WTC11 (cell line): Measurements from ENCODE around the gene STK39. TPM values are rescaled to one million over a fixed set of nuclear protein-coding genes. Genes with fewer than 3 reads are reported as not detected.

Experiments
- ATAC-seq: fragments of 200-7000 bp; cut with Tn5 transposase; 2 replicates; pipeline ENCODE4 v1.10.0; 2021; ENCODE audit warnings: mild to moderate bottlenecking, moderate library complexity
- CTCF ChIA-PET: fragments of 300-600 bp; sonication (Branson Sonifier 250); formaldehyde crosslinking; loops from one replicate; lab custom pipeline; 2021; ENCODE audit warnings: antibody characterized with exemption; lab: Charles Lee
- POLR2A ChIA-PET: fragments of 350-600 bp; sonication (Branson Sonifier 250); formaldehyde crosslinking; loops from one replicate; lab custom pipeline; 2021; ENCODE audit warnings: antibody characterized with exemption; lab: Charles Lee
- DNase-seq: peaks from one replicate; pipeline ENCODE4 v3.0.0; 2021; ENCODE audit warnings: low spot score
- H3K27ac Mint-ChIP-seq: 2 replicates; pipeline ENCODE4 v1.8.0; 2021; ENCODE audit warnings: mixed read lengths
- H3K27me3 Mint-ChIP-seq: 2 replicates; pipeline ENCODE4 v1.8.0; 2021; ENCODE audit warnings: low read depth, mild to moderate bottlenecking, moderate library complexity, mixed read lengths
- H3K36me3 Mint-ChIP-seq: 2 replicates; pipeline ENCODE4 v1.8.0; 2021; ENCODE audit warnings: mixed read lengths
- H3K4me1 Mint-ChIP-seq: 2 replicates; pipeline ENCODE4 v1.8.0; 2022; ENCODE audit warnings: mixed read lengths
- H3K4me3 Mint-ChIP-seq: 2 replicates; pipeline ENCODE4 v1.8.0; 2021; ENCODE audit warnings: mild to moderate bottlenecking, moderate library complexity, mixed read lengths
- H3K9me3 Mint-ChIP-seq: 2 replicates; pipeline ENCODE4 v1.8.0; 2021; ENCODE audit warnings: mixed read lengths
- ATF2 ChIP-seq: sonication (generic); formaldehyde crosslinking; IDR thresholded peaks from 2 replicates; pipeline ENCODE4 v1.8.1; 2022; ENCODE audit warnings: low read depth, missing genetic modification reagents, borderline replicate concordance
- EMX1 ChIP-seq: fragments of 250-450 bp; sonication (Bioruptor Pico); IDR thresholded peaks from 2 replicates; pipeline ENCODE4 v1.8.0; 2021; ENCODE audit warnings: mild to moderate bottlenecking
- ETV6 ChIP-seq: sonication (generic); formaldehyde crosslinking; IDR thresholded peaks from 2 replicates; pipeline ENCODE4 v1.8.1; 2022; ENCODE audit warnings: mild to moderate bottlenecking, missing genetic modification reagents
- FOXJ3 ChIP-seq: sonication (generic); formaldehyde crosslinking; IDR thresholded peaks from 2 replicates; pipeline ENCODE4 v1.9.0; 2021; ENCODE audit warnings: missing genetic modification reagents, mild to moderate bottlenecking, borderline replicate concordance
- FOXK1 ChIP-seq: sonication (generic); formaldehyde crosslinking; IDR thresholded peaks from 2 replicates; pipeline ENCODE4 v1.8.0; 2022; ENCODE audit warnings: mild to moderate bottlenecking, moderate library complexity, missing genetic modification reagents
- KAT7 ChIP-seq: sonication (generic); formaldehyde crosslinking; IDR thresholded peaks from 2 replicates; pipeline ENCODE4 v1.8.1; 2023; ENCODE audit warnings: missing genetic modification reagents, mild to moderate bottlenecking, borderline replicate concordance
- ZNF423 ChIP-seq: fragments of 250-450 bp; sonication (Bioruptor Pico); IDR thresholded peaks from 2 replicates; pipeline ENCODE4 v2.1.2; 2022; ENCODE audit warnings: mild to moderate bottlenecking, moderate library complexity
- ZSCAN18 ChIP-seq: fragments of 250-450 bp; sonication (Bioruptor Pico); IDR thresholded peaks from 2 replicates; pipeline ENCODE4 v2.1.2; 2022; ENCODE audit warnings: mild to moderate bottlenecking, moderate library complexity
- total RNA-seq: library from RNA; stranded (reverse); gene quantifications from 3 replicates; pipeline ENCODE4 v1.2.3, GENCODE V29; 2021
- TF ChIP-seq, protein P1 (sequence below): sonication (generic); formaldehyde crosslinking; IDR thresholded peaks from 2 replicates; pipeline ENCODE4 v1.8.0; 2022; ENCODE audit warnings: missing genetic modification reagents
- TF ChIP-seq, protein P2 (sequence below): fragments of 250-450 bp; sonication (Bioruptor Pico); IDR thresholded peaks from 2 replicates; pipeline ENCODE4 v1.9.0; 2021; ENCODE audit warnings: mild to moderate bottlenecking
- TF ChIP-seq, protein P3 (sequence below): fragments of 250-450 bp; sonication (Bioruptor Pico); IDR thresholded peaks from 2 replicates; pipeline ENCODE4 v1.8.0; 2021; ENCODE audit warnings: mild to moderate bottlenecking

STK39 gene
- total RNA-seq, 1 experiment from 2014 or later, result 20.5 TPM

- TF ChIP-seq, protein P1, sequence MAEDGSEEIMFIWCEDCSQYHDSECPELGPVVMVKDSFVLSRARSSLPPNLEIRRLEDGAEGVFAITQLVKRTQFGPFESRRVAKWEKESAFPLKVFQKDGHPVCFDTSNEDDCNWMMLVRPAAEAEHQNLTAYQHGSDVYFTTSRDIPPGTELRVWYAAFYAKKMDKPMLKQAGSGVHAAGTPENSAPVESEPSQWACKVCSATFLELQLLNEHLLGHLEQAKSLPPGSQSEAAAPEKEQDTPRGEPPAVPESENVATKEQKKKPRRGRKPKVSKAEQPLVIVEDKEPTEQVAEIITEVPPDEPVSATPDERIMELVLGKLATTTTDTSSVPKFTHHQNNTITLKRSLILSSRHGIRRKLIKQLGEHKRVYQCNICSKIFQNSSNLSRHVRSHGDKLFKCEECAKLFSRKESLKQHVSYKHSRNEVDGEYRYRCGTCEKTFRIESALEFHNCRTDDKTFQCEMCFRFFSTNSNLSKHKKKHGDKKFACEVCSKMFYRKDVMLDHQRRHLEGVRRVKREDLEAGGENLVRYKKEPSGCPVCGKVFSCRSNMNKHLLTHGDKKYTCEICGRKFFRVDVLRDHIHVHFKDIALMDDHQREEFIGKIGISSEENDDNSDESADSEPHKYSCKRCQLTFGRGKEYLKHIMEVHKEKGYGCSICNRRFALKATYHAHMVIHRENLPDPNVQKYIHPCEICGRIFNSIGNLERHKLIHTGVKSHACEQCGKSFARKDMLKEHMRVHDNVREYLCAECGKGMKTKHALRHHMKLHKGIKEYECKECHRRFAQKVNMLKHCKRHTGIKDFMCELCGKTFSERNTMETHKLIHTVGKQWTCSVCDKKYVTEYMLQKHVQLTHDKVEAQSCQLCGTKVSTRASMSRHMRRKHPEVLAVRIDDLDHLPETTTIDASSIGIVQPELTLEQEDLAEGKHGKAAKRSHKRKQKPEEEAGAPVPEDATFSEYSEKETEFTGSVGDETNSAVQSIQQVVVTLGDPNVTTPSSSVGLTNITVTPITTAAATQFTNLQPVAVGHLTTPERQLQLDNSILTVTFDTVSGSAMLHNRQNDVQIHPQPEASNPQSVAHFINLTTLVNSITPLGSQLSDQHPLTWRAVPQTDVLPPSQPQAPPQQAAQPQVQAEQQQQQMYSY, result peak; percentile 95
- TF ChIP-seq ATF2 (CRISPR knock-in tag) (no peak), ZSCAN18 (CRISPR knock-in tag) (no peak), EMX1 (CRISPR knock-in tag) (no peak), ETV6 (CRISPR knock-in tag) (peak; percentile 66; the same call in 1 of the 2 replicates), FOXK1 (CRISPR knock-in tag) (0 out of 2 replicates have a peak, but pooled peaks have one; percentile 54), FOXJ3 (CRISPR knock-in tag) (no peak)
- TF ChIP-seq, protein P2, sequence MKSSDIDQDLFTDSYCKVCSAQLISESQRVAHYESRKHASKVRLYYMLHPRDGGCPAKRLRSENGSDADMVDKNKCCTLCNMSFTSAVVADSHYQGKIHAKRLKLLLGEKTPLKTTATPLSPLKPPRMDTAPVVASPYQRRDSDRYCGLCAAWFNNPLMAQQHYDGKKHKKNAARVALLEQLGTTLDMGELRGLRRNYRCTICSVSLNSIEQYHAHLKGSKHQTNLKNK, result no peak
- Mint-ChIP-seq H3K27me3 (no peaks in the 10 kb centered on the region), H3K36me3 (peaks cover 7% of the 10 kb centered on the region), H3K27ac (peak overlapping the region; percentile 71), H3K4me1 (peaks cover 38% of the 10 kb centered on the region), H3K9me3 (no peaks in the 10 kb centered on the region), H3K4me3 (peak overlapping the region; percentile 22; the same call in 1 of the 2 replicates)
- DNase-seq (peak; percentile 38), ATAC-seq (peak; percentile 96)
- ChIA-PET CTCF (interaction anchor here (1.1 kb wide), 1 partner anchor 133 kb away, joined by 4 read pairs; no protein-coding TSS in a partner anchor), POLR2A (interaction anchor here (1.2 kb wide), 1 partner anchor 13 kb away, joined by 4 read pairs; no protein-coding TSS in a partner anchor)
Observed at GRCh38 chr2:168203762-168204693, 43.4 kb downstream of the STK39 start.

DNA sequence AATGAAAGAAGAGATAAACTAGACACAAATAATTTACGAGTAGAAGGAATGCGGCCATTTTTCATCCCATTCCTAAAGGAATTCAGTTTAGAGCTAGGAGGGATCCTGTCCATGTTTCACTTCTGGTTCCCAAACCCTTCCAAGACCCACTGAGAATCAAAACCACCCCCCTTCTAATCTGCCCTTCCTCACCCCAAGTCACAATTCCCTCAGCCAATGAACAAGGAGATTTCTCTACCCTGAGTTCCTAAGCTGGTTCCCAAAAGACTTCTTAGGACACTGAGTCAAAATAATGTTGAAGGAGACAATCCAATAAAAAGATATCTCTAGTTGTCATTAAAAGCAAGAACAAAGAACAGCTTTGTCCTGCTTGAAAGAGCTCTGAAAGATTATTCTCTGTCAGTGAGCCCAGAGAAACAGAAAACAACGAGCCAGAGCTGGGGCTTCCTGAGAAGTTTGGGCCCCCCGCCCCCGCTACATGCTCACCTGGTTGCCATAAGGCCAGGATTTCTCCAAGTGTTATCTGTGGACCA, 45.7 kb downstream of the STK39 start:
- Mint-ChIP-seq H3K9me3 (no peaks in the 10 kb centered on the region), H3K27ac (0 out of 2 replicates have a peak overlapping the region, but pooled peaks have one; percentile 5), H3K36me3 (peaks cover 7% of the 10 kb centered on the region)
- ChIA-PET POLR2A (no interaction called here), CTCF (interaction anchor here (1.4 kb wide), 1 partner anchor 92 kb away, joined by 3 read pairs; no protein-coding TSS in a partner anchor)
- DNase-seq, result no peak
- TF ChIP-seq ZNF423 (CRISPR knock-in tag) (no peak), ETV6 (CRISPR knock-in tag) (no peak), KAT7 (CRISPR knock-in tag) (no peak)
- TF ChIP-seq, protein P3, sequence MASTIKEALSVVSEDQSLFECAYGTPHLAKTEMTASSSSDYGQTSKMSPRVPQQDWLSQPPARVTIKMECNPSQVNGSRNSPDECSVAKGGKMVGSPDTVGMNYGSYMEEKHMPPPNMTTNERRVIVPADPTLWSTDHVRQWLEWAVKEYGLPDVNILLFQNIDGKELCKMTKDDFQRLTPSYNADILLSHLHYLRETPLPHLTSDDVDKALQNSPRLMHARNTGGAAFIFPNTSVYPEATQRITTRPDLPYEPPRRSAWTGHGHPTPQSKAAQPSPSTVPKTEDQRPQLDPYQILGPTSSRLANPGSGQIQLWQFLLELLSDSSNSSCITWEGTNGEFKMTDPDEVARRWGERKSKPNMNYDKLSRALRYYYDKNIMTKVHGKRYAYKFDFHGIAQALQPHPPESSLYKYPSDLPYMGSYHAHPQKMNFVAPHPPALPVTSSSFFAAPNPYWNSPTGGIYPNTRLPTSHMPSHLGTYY (CRISPR knock-in tag), result no peak
- TF ChIP-seq, all 79 proteins: peak for 0
- H3K4me3 Mint-ChIP-seq, result no peak overlapping the region
- no peaks in the 10 kb centered on the region for H3K27me3 Mint-ChIP-seq
- H3K4me1 Mint-ChIP-seq, result peaks cover 38% of the 10 kb centered on the region
- no peak for ATAC-seq
